Gastrocnemius medialis (tissue), 4 donors: Measurements from ENCODE around the gene ZNF740. TPM values are rescaled to one million over a fixed set of nuclear protein-coding genes. Genes with fewer than 3 reads are reported as not detected.

Experiments
- ATAC-seq, 2 donors: fragments of 150-250 bp; one replicate each; pipeline ENCODE4 v1.9.1; 2016
- DNase-seq, 2 donors: peaks; one replicate each; pipeline ENCODE4 v3.0.0-alpha.2; 2019
- H3K27ac ChIP-seq, 4 donors: fragments of 200-600 bp; sonication (generic); 1 replicate in 1 of 4; 2 replicates in 3 of 4; pipeline ENCODE4 v1.5.1; 2016 to 2018; ENCODE audit warnings: mild to moderate bottlenecking in 2 of 4, moderate library complexity in 1 of 4
- H3K27me3 ChIP-seq, 3 donors: fragments of 200-600 bp; sonication (generic) in 2 of 3; 1 replicate in 1 of 3; 2 replicates in 2 of 3; pipeline versions ENCODE4 v1.5.1 to v1.6.0; 2016 to 2019; ENCODE audit warnings: mild to moderate bottlenecking in 1 of 3, moderate library complexity in 1 of 3
- H3K36me3 ChIP-seq, 2 donors: fragments of 200-600 bp; sonication (generic) in 1 of 2; one replicate each; pipeline ENCODE4 v1.5.1; 2017 to 2018
- H3K4me1 ChIP-seq, 2 donors: fragments of 200-600 bp; sonication (generic) in 1 of 2; one replicate each; pipeline ENCODE4 v1.5.1; 2016 to 2017; ENCODE audit warnings: mild to moderate bottlenecking in 2 of 2
- H3K4me3 ChIP-seq, 4 donors: fragments of 200-600 bp; sonication (generic) in 3 of 4; 1 replicate in 1 of 4; 2 replicates in 3 of 4; pipeline ENCODE4 v1.5.1; 2016 to 2019; ENCODE audit warnings: mild to moderate bottlenecking in 2 of 4
- H3K9me3 ChIP-seq, 3 donors: fragments of 200-600 bp; sonication (generic) in 2 of 3; 1 replicate in 1 of 3; 2 replicates in 2 of 3; pipeline ENCODE4 v1.5.1; 2016 to 2019
- CTCF ChIP-seq, 5 experiments: fragments of 450-650 bp in 3 of 5; fragments of 200-600 bp in 2 of 5; sonication (generic) in 2 of 5; IDR thresholded peaks in 4 of 5; conservative IDR thresholded peaks in 1 of 5; 1 replicate in 4 of 5; 2 replicates in 1 of 5; pipeline ENCODE4 v1.5.1; 2016 to 2019; ENCODE audit warnings: antibody characterized with exemption in 5 of 5, mild to moderate bottlenecking in 3 of 5, moderate library complexity in 3 of 5
- POLR2A ChIP-seq, 2 donors: fragments of 450-650 bp; IDR thresholded peaks; one replicate each; pipeline ENCODE4 v1.6.1; 2017; ENCODE audit warnings: antibody characterized with exemption in 2 of 2, mild to moderate bottlenecking in 2 of 2, moderate library complexity in 2 of 2
- in situ Hi-C, 4 donors: fragments of 200-750 bp; cut with MboI; loops; one replicate each; pipeline versions ENCODE4 v1.15.0 to v1.8.0; 2017; ENCODE audit warnings: low sequenced_read_pairs in 4 of 4
- intact Hi-C: fragments of 100-400 bp; cut with DNase I; formaldehyde crosslinking; loops from one replicate; pipeline ENCODE4 v1.15.1; 2023; ENCODE audit warnings: low total_unique reads
- total RNA-seq, 4 donors: library from RNA; depleted of rRNA; stranded (reverse); fragments of >200 nt; gene quantifications; one replicate each; pipeline versions ENCODE4 v1.1.0 to v1.2.3, GENCODE V29; 2016

The ZNF740 gene
- total RNA-seq, 4 donors from 2014 or later = 4.1 to 7.4 (median 5.0) TPM

- H3K36me3 ChIP-seq = no peaks in the 10 kb centered on the region
- in situ Hi-C loops (no loop called here), intact Hi-C loops (no loop called here)
- ATAC-seq = no peak
- no peaks in the 10 kb centered on the region for H3K9me3 ChIP-seq
- H3K4me1 ChIP-seq = no peaks in the 10 kb centered on the region
- no peaks in the 10 kb centered on the region for H3K27me3 ChIP-seq
- TF ChIP-seq POLR2A (IDR thresholded peaks at IDR 0.05) = no peak
- no peak for TF ChIP-seq CTCF (IDR thresholded peaks at IDR 0.05 in 4 of 5, conservative IDR thresholded peaks at IDR 0.05 in 1 of 5)
- DNase-seq = no peak
- no peak overlapping the region for H3K4me3 ChIP-seq
- H3K27ac ChIP-seq = no peak overlapping the region
These were observed 9.4 kb upstream of the ZNF740 start for GRCh38 chr12:53170876-53171724.

DNA sequence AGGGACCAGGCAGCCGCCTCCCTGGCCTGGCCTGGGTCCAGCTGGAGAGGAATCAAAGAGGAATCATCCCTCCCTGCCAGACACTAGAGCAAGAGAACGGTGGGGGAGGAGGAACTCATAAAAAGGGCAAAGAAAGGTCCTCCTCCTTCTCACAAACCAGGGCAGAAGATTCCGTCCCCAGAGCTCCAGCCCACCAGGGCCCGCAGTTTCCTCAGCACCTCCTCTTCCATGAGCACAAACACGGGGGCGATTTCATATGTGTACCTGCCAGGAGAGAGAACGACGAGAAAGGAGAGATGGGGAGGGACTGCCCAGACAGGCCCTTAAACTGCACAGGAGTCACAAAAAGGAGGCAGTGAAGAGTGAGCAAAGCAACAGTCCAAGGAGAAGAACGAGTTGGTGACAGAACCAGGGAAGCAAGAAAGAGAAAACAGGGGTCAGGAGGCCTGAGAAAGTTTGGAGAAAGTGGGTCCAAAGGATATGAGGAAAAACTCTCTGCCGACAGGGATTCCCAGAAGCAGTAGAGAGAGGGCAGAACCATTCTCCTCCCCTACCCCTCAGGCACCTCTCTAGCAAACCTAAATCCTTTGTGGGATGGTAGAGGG, 8.7 kb upstream of the ZNF740 start:
- ATAC-seq = no peak
- intact Hi-C loops (no loop called here), in situ Hi-C loops (no loop called here)
- Histone ChIP-seq H3K27ac (no peak overlapping the region), H3K27me3 (no peaks in the 10 kb centered on the region), H3K36me3 (no peaks in the 10 kb centered on the region), H3K4me1 (no peaks in the 10 kb centered on the region), H3K9me3 (no peaks in the 10 kb centered on the region), H3K4me3 (no peak overlapping the region)
- DNase-seq = no peak
- TF ChIP-seq POLR2A (IDR thresholded peaks at IDR 0.05) (no peak), CTCF (IDR thresholded peaks at IDR 0.05 in 4 of 5, conservative IDR thresholded peaks at IDR 0.05 in 1 of 5) (no peak)

DNA sequence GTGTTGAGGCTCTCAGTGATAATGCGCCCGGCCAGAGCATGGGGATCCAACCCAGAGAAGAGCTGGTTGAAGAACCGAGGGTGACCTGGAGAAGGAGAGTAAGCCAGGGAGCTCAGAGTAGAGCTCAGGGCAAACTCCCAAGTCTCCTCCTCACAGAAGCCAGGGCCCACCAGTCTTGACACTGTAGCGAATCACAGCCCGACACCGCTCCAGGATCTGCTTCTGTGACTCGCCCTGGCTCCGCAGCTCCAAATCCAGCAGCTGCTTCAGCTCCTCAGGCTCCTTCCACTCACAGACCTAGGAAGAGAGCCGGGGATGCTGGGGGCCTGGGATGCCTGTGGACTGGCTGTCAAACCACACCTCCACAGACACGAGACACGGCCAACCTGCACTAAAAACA, 8.2 kb upstream of the ZNF740 start:
- no peaks in the 10 kb centered on the region for H3K4me1 ChIP-seq
- intact Hi-C loops = no loop called here
- H3K9me3 ChIP-seq = no peaks in the 10 kb centered on the region
- TF ChIP-seq CTCF (IDR thresholded peaks at IDR 0.05 in 4 of 5, conservative IDR thresholded peaks at IDR 0.05 in 1 of 5) = no peak
- no peak for TF ChIP-seq POLR2A (IDR thresholded peaks at IDR 0.05)
- H3K4me3 ChIP-seq = no peak overlapping the region
- H3K27me3 ChIP-seq = no peaks in the 10 kb centered on the region
- DNase-seq (no peak), ATAC-seq (no peak)
- H3K36me3 ChIP-seq = no peaks in the 10 kb centered on the region
- in situ Hi-C loops = no loop called here
- H3K27ac ChIP-seq = no peak overlapping the region

- Histone ChIP-seq H3K27ac (no peak overlapping the region), H3K4me1 (no peaks in the 10 kb centered on the region), H3K9me3 (no peaks in the 10 kb centered on the region), H3K36me3 (no peaks in the 10 kb centered on the region), H3K4me3 (no peak overlapping the region), H3K27me3 (no peaks in the 10 kb centered on the region)
- TF ChIP-seq CTCF (IDR thresholded peaks at IDR 0.05 in 4 of 5, conservative IDR thresholded peaks at IDR 0.05 in 1 of 5) (no peak), POLR2A (IDR thresholded peaks at IDR 0.05) (no peak)
- ATAC-seq = no peak
- in situ Hi-C loops (no loop called here), intact Hi-C loops (no loop called here)
- DNase-seq = no peak
These were observed 7.3 kb upstream of the ZNF740 start for GRCh38 chr12:53173085-53173715.
